MM.1S (cell line): ENCODE measurements around the gene TAL2.

Experiments used
- EZH2 ChIP-seq: fragments of 300-600 bp; sonication (generic); optimal IDR thresholded peaks from 2 replicates; pipeline ENCODE3; 2017; ENCODE audit warnings: low read depth, mild to moderate bottlenecking, antibody characterized with exemption, low read length, mixed read lengths
- TF ChIP-seq, protein P1 (sequence below): fragments of 300-600 bp; sonication (generic); IDR thresholded peaks from 2 replicates; pipeline ENCODE4 v1.5.1; 2016; ENCODE audit warnings: antibody characterized with exemption, low read length, mixed read lengths

DNA sequence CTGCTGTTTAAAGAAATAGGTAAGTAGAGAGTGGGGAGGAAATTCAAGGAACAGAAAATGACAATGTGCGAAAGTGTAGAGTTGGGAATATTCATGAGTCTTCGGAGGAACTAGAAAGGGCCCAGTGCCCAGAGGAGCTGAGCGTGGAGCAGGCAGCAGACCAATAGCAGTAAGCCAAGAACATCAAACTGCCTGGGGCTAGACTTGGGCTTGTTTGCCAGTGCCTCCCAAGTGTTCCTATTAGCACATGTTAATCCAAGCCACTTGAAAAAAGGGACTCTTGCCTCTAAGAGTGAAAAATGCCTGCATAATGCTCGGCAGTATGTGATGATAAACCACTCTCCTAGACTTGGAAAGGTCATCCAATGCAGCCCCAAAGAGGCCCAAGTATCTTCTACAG, 1.2 kb upstream of the TAL2 start:
- TF ChIP-seq, protein P1, sequence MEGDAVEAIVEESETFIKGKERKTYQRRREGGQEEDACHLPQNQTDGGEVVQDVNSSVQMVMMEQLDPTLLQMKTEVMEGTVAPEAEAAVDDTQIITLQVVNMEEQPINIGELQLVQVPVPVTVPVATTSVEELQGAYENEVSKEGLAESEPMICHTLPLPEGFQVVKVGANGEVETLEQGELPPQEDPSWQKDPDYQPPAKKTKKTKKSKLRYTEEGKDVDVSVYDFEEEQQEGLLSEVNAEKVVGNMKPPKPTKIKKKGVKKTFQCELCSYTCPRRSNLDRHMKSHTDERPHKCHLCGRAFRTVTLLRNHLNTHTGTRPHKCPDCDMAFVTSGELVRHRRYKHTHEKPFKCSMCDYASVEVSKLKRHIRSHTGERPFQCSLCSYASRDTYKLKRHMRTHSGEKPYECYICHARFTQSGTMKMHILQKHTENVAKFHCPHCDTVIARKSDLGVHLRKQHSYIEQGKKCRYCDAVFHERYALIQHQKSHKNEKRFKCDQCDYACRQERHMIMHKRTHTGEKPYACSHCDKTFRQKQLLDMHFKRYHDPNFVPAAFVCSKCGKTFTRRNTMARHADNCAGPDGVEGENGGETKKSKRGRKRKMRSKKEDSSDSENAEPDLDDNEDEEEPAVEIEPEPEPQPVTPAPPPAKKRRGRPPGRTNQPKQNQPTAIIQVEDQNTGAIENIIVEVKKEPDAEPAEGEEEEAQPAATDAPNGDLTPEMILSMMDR, result no peak
- TF ChIP-seq EZH2, result no peak
